HCT116 (cell line): Measurements from ENCODE around the gene CALN1. TPM values are rescaled to one million over a fixed set of nuclear protein-coding genes. Genes with fewer than 3 reads are reported as not detected.

Source experiments
- ATAC-seq: fragments of 200-7000 bp; cut with Tn5 transposase; 2 replicates; pipeline ENCODE4 v1.9.1; 2020; ENCODE audit warnings: mild to moderate bottlenecking, moderate library complexity
- BruUV-seq: library from RNA; stranded (reverse); fragments of 400-500 nt; replicated peaks from 2 replicates; lab custom pipeline; 2021; lab: Mats Ljungman, UMichigan
- CTCF ChIA-PET: fragments of 300-600 bp; sonication (Branson Sonifier 250); formaldehyde crosslinking; loops from one replicate; lab custom pipeline; 2021; ENCODE audit warnings: antibody characterized with exemption; lab: Charles Lee
- POLR2A ChIA-PET: fragments of 300-600, 350-600 bp; sonication (Branson Sonifier 250); formaldehyde crosslinking; loops from one replicate; lab custom pipeline; 2021; ENCODE audit warnings: antibody characterized with exemption; lab: Charles Lee
- RAD21 ChIA-PET, 2 experiments: fragments of 300-600 bp; sonication (Branson Sonifier 250); formaldehyde crosslinking; loops; one replicate each; lab custom pipeline; 2023; ENCODE audit warnings: low total read pairs in 2 of 2; ENCODE audit not compliant: uncharacterized antibody in 2 of 2, unreplicated experiment in 2 of 2, low non-redundant PET in 1 of 2; lab: Charles Lee
- DNase-seq: peaks from one replicate; pipeline ENCODE4 v3.0.0-alpha.2; 2010; ENCODE audit warnings: low read depth, low spot score
- H2AFZ ChIP-seq: fragments of 200-600 bp; shearing (Covaris generic), sonication (generic); 2 replicates; pipeline ENCODE4 v1.6.1; 2017; ENCODE audit warnings: low read depth, mixed run types, mixed read lengths, antibody characterized with exemption, low read length; ENCODE audit not compliant: poor library complexity, severe bottlenecking
- H3K27ac ChIP-seq: 2 replicates; pipeline ENCODE4 v1.5.1; 2012; ENCODE audit warnings: low read depth, low read length
- H3K27me3 ChIP-seq: fragments of 200-600 bp; sonication (generic); 2 replicates; pipeline ENCODE4 v1.6.1; 2016; ENCODE audit warnings: mixed run types, low read length, mixed read lengths; ENCODE audit not compliant: insufficient read depth
- H3K36me3 ChIP-seq, 2 experiments: fragments of 200-500 bp in 1 of 2; fragments of 200-600 bp in 1 of 2; sonication (Bioruptor generic) in 1 of 2; sonication (generic) in 1 of 2; 2 replicates each; pipeline versions ENCODE4 v1.5.1 to v1.6.1; 2014 to 2016; ENCODE audit warnings: low read length in 2 of 2, inconsistent platforms in 1 of 2, mixed read lengths in 1 of 2, mixed run types in 1 of 2; ENCODE audit not compliant: insufficient read depth in 2 of 2, control insufficient read depth in 1 of 2
- H3K4me1 ChIP-seq, 2 experiments: fragments of 200-600 bp in 1 of 2; sonication (generic) in 1 of 2; 2 replicates each; pipeline versions ENCODE4 v1.5.1 to v1.6.1; 2012 to 2017; ENCODE audit warnings: low read length in 2 of 2, inconsistent platforms in 1 of 2, mild to moderate bottlenecking in 1 of 2, mixed read lengths in 1 of 2, mixed run types in 1 of 2, moderate library complexity in 1 of 2; ENCODE audit not compliant: insufficient read depth in 2 of 2, control insufficient read depth in 1 of 2
- H3K4me2 ChIP-seq: fragments of 200-600 bp; sonication (generic); 2 replicates; pipeline ENCODE4 v1.6.1; 2017; ENCODE audit warnings: mixed run types, low read length, mixed read lengths
- H3K4me3 ChIP-seq, 2 experiments: fragments of 200-600 bp in 1 of 2; sonication (generic) in 1 of 2; replicated peaks in 1 of 2; 2 replicates each; pipeline ENCODE4 v1.5.1; 2011 to 2016; ENCODE audit warnings: low read length in 2 of 2, control low read depth in 1 of 2, low read depth in 1 of 2, mild to moderate bottlenecking in 1 of 2, mixed read lengths in 1 of 2, mixed run types in 1 of 2
- H3K79me2 ChIP-seq: fragments of 200-600 bp; sonication (generic); 2 replicates; pipeline ENCODE4 v1.6.1; 2017; ENCODE audit warnings: mild to moderate bottlenecking, mixed run types, low read length, moderate library complexity, mixed read lengths; ENCODE audit not compliant: insufficient read depth
- H3K9ac ChIP-seq: fragments of 200-600 bp; sonication (generic); 2 replicates; pipeline ENCODE4 v1.6.1; 2016; ENCODE audit warnings: low read length, mixed read lengths
- H3K9me2 ChIP-seq: fragments of 200-600 bp; sonication (generic), shearing (Covaris generic); 2 replicates; pipeline ENCODE4 v1.6.1; 2017; ENCODE audit warnings: mixed run types, mild to moderate bottlenecking, moderate library complexity; ENCODE audit not compliant: insufficient read depth
- H3K9me3 ChIP-seq, 2 experiments: fragments of 200-500 bp in 1 of 2; fragments of 200-600 bp in 1 of 2; sonication (Bioruptor generic) in 1 of 2; sonication (generic) in 1 of 2; 2 replicates each; pipeline ENCODE4 v1.6.1; 2014 to 2017; ENCODE audit warnings: low read length in 2 of 2, mixed read lengths in 2 of 2, inconsistent platforms in 1 of 2, low read depth in 1 of 2, mild to moderate bottlenecking in 1 of 2, mixed run types in 1 of 2, moderate library complexity in 1 of 2; ENCODE audit not compliant: control insufficient read depth in 1 of 2, insufficient read depth in 1 of 2
- H4K20me1 ChIP-seq: fragments of 200-600 bp; sonication (generic), shearing (Covaris generic); 2 replicates; pipeline ENCODE4 v1.6.1; 2017; ENCODE audit warnings: mixed run types, mild to moderate bottlenecking, moderate library complexity; ENCODE audit not compliant: insufficient read depth
- ATF3 ChIP-seq: IDR thresholded peaks from 2 replicates; pipeline ENCODE4 v1.6.1; 2012
- CBX3 ChIP-seq: IDR thresholded peaks from 2 replicates; pipeline ENCODE4 v1.6.1; 2012; ENCODE audit warnings: low read depth
- CEBPB ChIP-seq: IDR thresholded peaks from 2 replicates; pipeline ENCODE4 v1.6.1; 2012; ENCODE audit warnings: low read depth
- CTCF ChIP-seq, 3 experiments: fragments of 200-600 bp in 1 of 3; sonication (generic) in 1 of 3; IDR thresholded peaks in 2 of 3; conservative IDR thresholded peaks in 1 of 3; 2 replicates each; pipeline ENCODE4 v1.5.1; 2012 to 2017; ENCODE audit warnings: low read depth in 2 of 3, low read length in 2 of 3, antibody characterized with exemption in 1 of 3, borderline replicate concordance in 1 of 3, control low read depth in 1 of 3, mild to moderate bottlenecking in 1 of 3, mixed read lengths in 1 of 3, mixed run types in 1 of 3, moderate library complexity in 1 of 3; ENCODE audit not compliant: insufficient read depth in 1 of 3
- ELF1 ChIP-seq: IDR thresholded peaks from 2 replicates; pipeline ENCODE4 v1.6.1; 2012; ENCODE audit warnings: low read depth, borderline replicate concordance
- EZH2phosphoT487 ChIP-seq: fragments of 200-600 bp; IDR thresholded peaks from 2 replicates; pipeline ENCODE4 v1.6.1; 2018; ENCODE audit warnings: antibody characterized with exemption, borderline replicate concordance
- FOSL1 ChIP-seq: IDR thresholded peaks from 2 replicates; pipeline ENCODE4 v1.6.1; 2012; ENCODE audit warnings: low read depth
- JUND ChIP-seq: IDR thresholded peaks from 2 replicates; pipeline ENCODE4 v1.6.1; 2012
- MAX ChIP-seq: IDR thresholded peaks from 2 replicates; pipeline ENCODE4 v1.6.1; 2012
- POLR2A ChIP-seq: IDR thresholded peaks from 2 replicates; pipeline ENCODE4 v1.7.0; 2011; ENCODE audit warnings: borderline replicate concordance; ENCODE audit not compliant: insufficient read depth, insufficient read length; ENCODE audit errors: extremely low read depth
- REST ChIP-seq: IDR thresholded peaks from 2 replicates; pipeline ENCODE4 v1.6.1; 2012; ENCODE audit warnings: low read depth
- SP1 ChIP-seq: IDR thresholded peaks from 2 replicates; pipeline ENCODE4 v1.6.1; 2012; ENCODE audit warnings: low read depth
- SRF ChIP-seq: IDR thresholded peaks from 2 replicates; pipeline ENCODE4 v1.6.1; 2012; ENCODE audit warnings: low read depth
- TCF7L2 ChIP-seq: IDR thresholded peaks from 2 replicates; pipeline ENCODE4 v1.7.0; 2011; ENCODE audit warnings: borderline replicate concordance, inconsistent platforms; ENCODE audit not compliant: insufficient read depth, insufficient read length; ENCODE audit errors: extremely low read depth
- YY1 ChIP-seq: IDR thresholded peaks from 2 replicates; pipeline ENCODE4 v1.6.1; 2011; ENCODE audit warnings: low read length, low read depth, moderate library complexity, mild to moderate bottlenecking; ENCODE audit not compliant: insufficient replicate concordance; ENCODE audit errors: extremely low read depth
- ZFX ChIP-seq: fragments of 450-650 bp; IDR thresholded peaks from 2 replicates; pipeline ENCODE4 v1.6.1; 2017
- intact Hi-C: fragments of 100-400 bp; cut with micrococcal nuclease; formaldehyde crosslinking; loops from 2 replicates; pipeline ENCODE4 v1.10.0; 2022
- total RNA-seq: library from RNA; stranded (reverse); gene quantifications from one replicate; pipeline ENCODE4 v1.2.1, GENCODE V29; 2021; ENCODE audit not compliant: unreplicated experiment

Gene CALN1
- total RNA-seq, 1 experiment from 2014 or later = 0.17 TPM

GRCh38 chr7:72080865-72081510 is 331.1 kb downstream of the CALN1 start:
- Histone ChIP-seq H4K20me1 (no peaks in the 10 kb centered on the region), H3K4me3 (no peak overlapping the region), H3K9me3 (no peaks in the 10 kb centered on the region), H3K79me2 (no peaks in the 10 kb centered on the region), H3K9ac (no peak overlapping the region), H3K4me1 (no peaks in the 10 kb centered on the region), H3K36me3 (no peaks in the 10 kb centered on the region), H3K4me2 (no peak overlapping the region), H3K27ac (no peak overlapping the region), H3K27me3 (no peaks in the 10 kb centered on the region), H2AFZ (no peak overlapping the region), H3K9me2 (no peaks in the 10 kb centered on the region)
- DNase-seq (no peak), ATAC-seq (no peak)
- intact Hi-C loops = no loop called here
- RAD21 ChIA-PET = no interaction called here
- POLR2A ChIA-PET = no interaction called here
- CTCF ChIA-PET = no interaction called here
- TF ChIP-seq CBX3 = no peak
- BruUV-seq = no TSS peak

GRCh38 chr7:72080341-72080766 is 331.8 kb downstream of the CALN1 start:
- H2AFZ ChIP-seq = no peak overlapping the region
- H3K4me3 ChIP-seq = no peak overlapping the region
- H3K4me1 ChIP-seq = no peaks in the 10 kb centered on the region
- RAD21 ChIA-PET = no interaction called here
- DNase-seq = no peak
- H4K20me1 ChIP-seq = no peaks in the 10 kb centered on the region
- no peaks in the 10 kb centered on the region for H3K79me2 ChIP-seq
- no peak overlapping the region for H3K9ac ChIP-seq
- no peaks in the 10 kb centered on the region for H3K9me2 ChIP-seq
- no peak overlapping the region for H3K27ac ChIP-seq
- H3K4me2 ChIP-seq = no peak overlapping the region
- H3K27me3 ChIP-seq = no peaks in the 10 kb centered on the region
- BruUV-seq = no TSS peak
- ATAC-seq = no peak
- H3K36me3 ChIP-seq = no peaks in the 10 kb centered on the region
- POLR2A ChIA-PET = no interaction called here
- peaks cover 0 to 6% of the 10 kb centered on the region in 2 experiments; a peak in 1 of 4 replicates for H3K9me3 ChIP-seq
- CTCF ChIA-PET = no interaction called here
- intact Hi-C loops = no loop called here
- TF ChIP-seq ZFX = no peak
- no peak for TF ChIP-seq POLR2A
- no peak for TF ChIP-seq EZH2phosphoT487
- TF ChIP-seq ELF1 = no peak
- no peak for TF ChIP-seq JUND
- no peak for TF ChIP-seq CTCF (IDR thresholded peaks at IDR 0.05 in 2 of 3, conservative IDR thresholded peaks at IDR 0.05 in 1 of 3; ENCODE audit: borderline replicate concordance in 1 of 3, insufficient read depth in 1 of 3, low read depth in 2 of 3, low read length in 2 of 3)
- TF ChIP-seq SP1 = no peak
- no peak for TF ChIP-seq TCF7L2
- no peak for TF ChIP-seq FOSL1
- no peak for TF ChIP-seq YY1
- no peak for TF ChIP-seq CEBPB
- no peak for TF ChIP-seq MAX
- TF ChIP-seq SRF = no peak
- TF ChIP-seq REST = no peak
- TF ChIP-seq ATF3 = no peak
